Measurements from ENCODE around the gene GYPC. TPM values are rescaled to one million over a fixed set of nuclear protein-coding genes. Genes with fewer than 3 reads are reported as not detected.
A peak's percentile ranks its signal among the peaks of the same experiment; 100 is the strongest.

GYPC gene
- total RNA-seq, 1 experiment from 2014 or later, result 60.9 TPM

DNA sequence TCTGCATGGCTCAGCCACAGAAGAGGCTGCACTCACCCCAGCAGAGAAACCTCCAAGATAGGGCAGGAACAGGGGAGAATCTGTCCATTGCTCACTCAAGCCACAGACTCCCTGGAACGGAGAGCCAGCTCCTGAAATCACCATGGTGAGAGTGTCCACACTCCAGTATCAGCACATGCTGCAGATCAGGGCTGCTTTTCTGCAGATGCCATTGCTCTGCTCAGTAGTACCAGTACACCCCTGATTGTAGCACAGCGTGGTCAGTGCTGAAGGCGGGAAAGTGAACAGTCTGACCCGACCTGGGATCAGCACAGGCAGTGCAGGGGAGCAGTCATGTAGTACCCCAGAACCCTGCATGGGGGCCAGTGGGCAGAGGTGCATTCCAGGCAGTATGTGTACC, 73.9 kb downstream of the GYPC start:
- DNase-seq (ENCODE audit: low read depth), result no peak

DNA sequence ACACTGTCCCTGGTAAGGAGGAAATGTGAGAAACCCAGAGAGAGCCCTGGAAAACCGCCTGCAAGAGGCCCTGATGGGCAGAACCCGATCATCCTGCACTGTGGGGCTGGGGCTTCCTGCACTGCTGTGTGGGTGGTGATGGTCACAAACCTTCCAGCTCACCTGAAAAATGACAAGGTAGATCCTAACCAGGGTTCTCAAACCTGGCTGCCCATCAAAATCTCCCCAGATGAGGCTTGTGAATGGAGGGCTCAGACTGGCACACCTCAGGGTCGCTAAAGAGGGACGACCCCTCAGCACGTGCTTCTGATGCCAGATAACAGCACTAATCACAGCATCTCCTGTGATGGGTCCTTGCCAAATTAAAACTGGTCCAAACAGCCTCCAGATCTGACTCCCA, 74.7 kb downstream of the GYPC start:
- DNase-seq (ENCODE audit: low read depth), result no peak

DNA sequence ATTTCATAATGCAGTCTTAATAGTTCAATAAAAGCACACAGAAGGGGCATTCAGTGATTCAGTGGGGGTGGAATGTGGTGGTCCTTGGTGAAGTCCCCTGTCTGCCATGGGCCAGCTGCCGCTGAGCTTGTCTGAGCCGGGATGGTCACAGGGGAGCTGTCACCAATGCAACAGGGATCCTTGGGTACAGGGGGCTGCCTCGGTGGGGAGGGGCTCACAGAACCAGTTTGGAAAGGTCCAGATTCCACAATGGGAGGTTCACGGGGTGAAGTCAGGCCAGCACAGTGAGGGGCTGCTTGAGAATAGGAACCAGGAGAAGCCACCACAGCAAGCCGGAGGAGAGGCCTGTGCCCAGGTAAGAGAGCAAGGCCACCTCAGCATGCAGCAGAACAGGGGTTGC, 75.4 kb downstream of the GYPC start:
- DNase-seq (ENCODE audit: low read depth), result no peak

DNA sequence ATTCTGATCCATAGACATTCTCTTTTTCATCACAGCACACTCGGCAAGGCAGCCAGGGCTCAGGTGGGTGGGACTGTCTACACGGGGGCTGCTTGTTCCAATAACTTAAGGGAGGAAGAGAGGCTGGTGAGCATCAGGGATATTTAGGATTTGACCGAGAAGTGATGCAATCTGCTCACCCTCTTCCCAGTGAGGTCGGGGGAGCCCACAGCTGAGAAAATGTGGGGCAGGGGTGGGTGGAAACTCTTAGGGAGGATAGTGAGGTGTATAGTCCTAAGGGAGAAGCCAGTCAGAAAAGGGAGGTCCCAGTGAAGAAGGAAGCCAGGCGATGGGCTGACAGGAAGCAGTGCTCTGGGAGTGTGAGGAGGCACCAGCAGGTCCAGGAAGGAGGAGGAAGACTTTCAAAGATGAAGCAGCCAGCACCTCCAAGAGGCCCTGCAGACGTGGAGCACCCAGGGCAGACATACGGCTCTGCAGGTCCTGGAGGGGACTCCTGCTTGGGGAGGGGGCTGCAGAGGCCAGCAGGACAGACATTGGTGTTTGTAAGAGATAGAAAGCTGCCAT, 76.8 kb downstream of the GYPC start:
- DNase-seq (ENCODE audit: low read depth), result no peak

DNA sequence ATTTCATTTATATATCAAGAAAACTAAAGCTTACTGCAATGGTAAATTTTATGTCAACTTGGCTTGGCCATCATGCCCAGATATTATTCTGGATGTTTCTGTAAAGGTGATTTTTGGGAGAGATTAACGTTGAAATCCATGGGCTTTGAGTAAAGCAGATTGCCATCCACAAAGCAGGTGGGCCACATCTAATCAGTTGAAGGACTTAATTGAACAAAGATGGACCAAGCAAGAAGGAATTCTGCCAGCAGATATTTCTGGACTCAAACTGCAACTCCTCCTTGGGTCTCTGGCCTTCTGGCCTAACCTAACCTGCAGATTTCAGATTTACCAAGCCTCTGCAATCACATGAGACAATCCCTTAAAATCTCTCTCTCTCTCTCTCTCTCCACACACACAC, 77.8 kb downstream of the GYPC start:
- DNase-seq (ENCODE audit: low read depth), result no peak

DNA sequence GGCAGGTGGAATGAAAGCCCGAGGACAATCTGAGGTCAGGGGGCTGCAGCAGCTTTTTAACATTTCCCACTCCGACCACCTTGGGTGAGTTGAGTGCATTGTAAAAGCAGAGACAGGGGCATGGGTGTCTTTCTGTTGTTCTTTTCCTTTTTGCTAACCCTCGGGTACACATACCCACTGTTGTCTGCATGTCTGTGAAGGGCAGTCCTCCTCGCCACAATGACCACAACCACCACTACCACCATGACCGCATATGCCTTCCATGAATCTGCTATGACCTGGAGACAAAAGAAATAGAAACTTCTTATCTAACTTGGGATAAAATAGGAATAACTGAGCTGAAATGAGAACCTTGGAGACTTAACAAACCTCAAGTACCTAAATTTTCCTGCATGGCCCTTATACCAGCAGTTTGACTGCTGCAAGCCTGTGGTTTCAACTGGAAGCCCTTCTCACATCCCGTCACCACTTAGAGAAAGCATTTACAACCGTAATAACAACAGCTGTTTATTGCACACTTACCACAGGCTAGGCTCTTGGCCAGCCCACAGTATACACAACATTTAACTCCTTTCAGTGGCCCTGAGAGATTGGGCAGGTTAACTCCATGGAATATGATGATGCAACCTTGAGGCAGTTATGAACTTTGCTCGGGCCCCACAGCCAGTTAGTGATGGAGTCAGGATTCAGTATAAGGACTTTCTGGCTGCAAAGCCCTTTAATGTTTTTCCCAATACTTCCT, 80.3 kb downstream of the GYPC start:
- peak; percentile 64 for DNase-seq (ENCODE audit: low read depth)

DNA sequence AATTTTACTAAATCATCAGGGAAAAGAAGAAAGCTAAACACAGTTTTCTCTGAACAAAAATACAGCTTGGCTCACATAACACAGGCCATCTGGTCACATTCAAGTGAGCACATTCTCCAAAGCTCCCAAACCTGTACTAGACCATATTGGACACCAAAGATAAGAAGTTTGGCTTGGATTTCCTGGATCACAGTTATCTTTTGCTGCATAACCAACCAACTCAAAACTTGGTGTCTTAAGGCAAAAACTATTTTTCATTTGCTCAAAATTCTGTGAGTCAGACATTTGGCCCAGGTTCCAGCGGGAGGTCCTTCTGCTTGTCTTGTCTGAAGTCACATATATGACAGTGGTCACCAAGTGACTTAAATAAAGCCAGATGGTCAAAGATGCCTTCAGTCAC, 83.2 kb downstream of the GYPC start:
- no peak for DNase-seq (ENCODE audit: low read depth)

DNA sequence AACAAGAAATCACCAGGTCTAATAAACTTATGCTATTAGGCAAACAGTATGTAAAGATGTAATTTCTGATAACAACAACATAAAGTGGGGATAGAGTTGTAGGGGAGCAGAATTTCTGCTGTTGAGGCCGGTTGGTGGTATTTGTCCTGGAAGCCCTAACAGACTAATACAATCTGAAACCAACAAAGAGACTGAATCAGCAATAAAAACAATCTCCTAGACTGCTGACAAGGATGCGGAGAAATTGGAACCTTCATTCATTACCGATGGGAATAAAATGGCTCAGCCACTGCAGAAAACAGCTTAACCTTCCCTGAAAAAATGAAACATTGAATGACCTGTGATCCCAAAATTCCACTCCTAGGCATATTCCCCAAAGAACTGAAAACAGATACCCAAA, 88.7 kb downstream of the GYPC start:
- no peak for DNase-seq (ENCODE audit: low read depth)

Other genes with a start within 250 kb of the GYPC start
- gene TEX51, start 242.7 kb downstream of the GYPC start, total RNA-seq (2014; rRNA removed), result not detected in 2 replicates